Stomach (tissue), 9 donors: ENCODE measurements around the gene IGSF6. TPM values are rescaled to one million over a fixed set of nuclear protein-coding genes. Genes with fewer than 3 reads are reported as not detected.
A peak's percentile ranks its signal among the peaks of the same experiment; 100 is the strongest.

Experiments
- DNase-seq, 2 donors: peaks; one replicate each; pipeline versions ENCODE4 v3.0.0 to v3.0.0-alpha.2; 2013 to 2019
- H3K27ac ChIP-seq, 5 donors: fragments of 200-600 bp in 4 of 5; sonication (generic) in 4 of 5; one replicate each; pipeline ENCODE4 v1.5.1; 2013 to 2019; ENCODE audit warnings: mild to moderate bottlenecking in 1 of 5, moderate library complexity in 1 of 5
- H3K27me3 ChIP-seq, 3 donors: fragments of 200-600 bp; sonication (generic); one replicate each; pipeline ENCODE4 v1.5.1; 2017 to 2019; ENCODE audit warnings: mixed run types in 1 of 3
- H3K36me3 ChIP-seq, 4 donors: fragments of 200-600 bp; sonication (generic); 1 replicate in 3 of 4; 2 replicates in 1 of 4; pipeline ENCODE4 v1.5.1; 2016 to 2019
- H3K4me1 ChIP-seq, 4 donors: fragments of 200-600 bp; sonication (generic); one replicate each; pipeline ENCODE4 v1.5.1; 2016 to 2019
- H3K4me3 ChIP-seq, 4 donors: fragments of 200-600 bp; sonication (generic) in 3 of 4; one replicate each; pipeline ENCODE4 v1.5.1; 2016 to 2019; ENCODE audit warnings: mild to moderate bottlenecking in 1 of 4
- H3K9me3 ChIP-seq, 4 donors: fragments of 200-600 bp; sonication (generic); one replicate each; pipeline ENCODE4 v1.5.1; 2016 to 2019
- EP300 ChIP-seq: sonication (generic); formaldehyde crosslinking; IDR thresholded peaks from one replicate; pipeline ENCODE4 v1.6.1; 2017; ENCODE audit warnings: antibody characterized with exemption
- POLR2A ChIP-seq, 4 donors: fragments of 450-650 bp; IDR thresholded peaks; one replicate each; pipeline ENCODE4 v1.6.1; 2016; ENCODE audit warnings: antibody characterized with exemption in 4 of 4, control low read depth in 2 of 4, mild to moderate bottlenecking in 1 of 4, moderate library complexity in 1 of 4
- POLR2AphosphoS5 ChIP-seq, 3 donors: sonication (generic); formaldehyde crosslinking; IDR thresholded peaks; one replicate each; pipeline ENCODE4 v1.6.1; 2016; ENCODE audit warnings: antibody characterized with exemption in 3 of 3
- WGBS, 5 donors: extraction: QIAGEN DNeasy Blood & Tissue Kit in 3 of 5; methylation state at CpG; one replicate each; pipeline versions ENCODE4 v1.1.5 to v1.1.7; 2013 to 2018; 5-methylcytosine and 5-hydroxymethylcytosine counted together
- intact Hi-C: fragments of 100-400 bp; cut with DNase I; formaldehyde crosslinking; loops from one replicate; pipeline ENCODE4 v1.15.1; 2023; ENCODE audit warnings: low total_unique reads
- polyA plus RNA-seq, 3 donors: library from polyadenylated mRNA; stranded (reverse); fragments of 200-250 nt; gene quantifications; one replicate each; pipeline ENCODE4 v1.2.3, GENCODE V29; 2013
- total RNA-seq, 5 donors: library from RNA; depleted of rRNA; stranded (reverse); fragments of >200 nt; gene quantifications; one replicate each; pipeline versions ENCODE4 v1.1.0 to v1.2.3, GENCODE V29; 2014 to 2016
- TF ChIP-seq, protein P1 (sequence below), 7 experiments: fragments of 450-650 bp in 4 of 7; fragments of 200-600 bp in 3 of 7; sonication (generic) in 3 of 7; IDR thresholded peaks; one replicate each; pipeline ENCODE4 v1.5.1; 2016 to 2019; ENCODE audit warnings: antibody characterized with exemption in 7 of 7, control low read depth in 2 of 7, mild to moderate bottlenecking in 1 of 7
- donor health status: healthy with polysubstance abuse.
- donor health status: Bipolar disorder and iron deficiency.
- donor health status: healthy.

Gene IGSF6
- total and polyA plus RNA-seq, 8 donors, result 0.73 to 4.1 (median 1.8) TPM; not detected in 3

DNA sequence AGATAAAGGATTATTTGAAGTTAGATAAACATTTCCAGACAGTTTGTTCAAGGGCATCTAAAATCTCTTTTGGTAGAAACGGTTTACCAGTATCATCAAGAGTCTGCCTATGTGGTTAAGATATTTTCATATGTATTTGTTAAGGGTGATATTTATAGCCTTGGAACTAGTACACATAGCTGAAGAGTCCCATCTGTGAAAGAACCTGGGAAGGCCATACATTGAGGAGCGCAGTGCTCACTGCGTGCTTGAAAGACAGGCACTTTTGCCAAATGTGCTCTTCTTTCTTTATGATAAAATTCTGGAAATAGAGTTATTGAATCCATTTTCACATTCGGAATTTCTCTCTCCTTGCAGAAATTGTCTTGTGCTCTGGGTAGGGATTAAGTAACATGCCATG, 7.7 kb downstream of the IGSF6 start:
- peak overlapping the region in 3 of 5 donors; percentile 65 to 74 (median 66) for H3K27ac ChIP-seq
- TF ChIP-seq POLR2A (IDR thresholded peaks at IDR 0.05), result no peak
- TF ChIP-seq, protein P1, sequence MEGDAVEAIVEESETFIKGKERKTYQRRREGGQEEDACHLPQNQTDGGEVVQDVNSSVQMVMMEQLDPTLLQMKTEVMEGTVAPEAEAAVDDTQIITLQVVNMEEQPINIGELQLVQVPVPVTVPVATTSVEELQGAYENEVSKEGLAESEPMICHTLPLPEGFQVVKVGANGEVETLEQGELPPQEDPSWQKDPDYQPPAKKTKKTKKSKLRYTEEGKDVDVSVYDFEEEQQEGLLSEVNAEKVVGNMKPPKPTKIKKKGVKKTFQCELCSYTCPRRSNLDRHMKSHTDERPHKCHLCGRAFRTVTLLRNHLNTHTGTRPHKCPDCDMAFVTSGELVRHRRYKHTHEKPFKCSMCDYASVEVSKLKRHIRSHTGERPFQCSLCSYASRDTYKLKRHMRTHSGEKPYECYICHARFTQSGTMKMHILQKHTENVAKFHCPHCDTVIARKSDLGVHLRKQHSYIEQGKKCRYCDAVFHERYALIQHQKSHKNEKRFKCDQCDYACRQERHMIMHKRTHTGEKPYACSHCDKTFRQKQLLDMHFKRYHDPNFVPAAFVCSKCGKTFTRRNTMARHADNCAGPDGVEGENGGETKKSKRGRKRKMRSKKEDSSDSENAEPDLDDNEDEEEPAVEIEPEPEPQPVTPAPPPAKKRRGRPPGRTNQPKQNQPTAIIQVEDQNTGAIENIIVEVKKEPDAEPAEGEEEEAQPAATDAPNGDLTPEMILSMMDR (IDR thresholded peaks at IDR 0.05), result no peak
- no peak for TF ChIP-seq EP300
- no peak for TF ChIP-seq POLR2AphosphoS5 (IDR thresholded peaks at IDR 0.05)
- peak overlapping the region in 1 of 4 donors; percentile 28 for H3K4me3 ChIP-seq
- WGBS, 5 donors, result 76 to 88% (median 82%) methylated on average over 4 of the region's 4 CpGs
- no peaks in the 10 kb centered on the region for H3K9me3 ChIP-seq
- intact Hi-C loops, result no loop called here
- peaks cover 3 to 10% (median 6%) of the 10 kb centered on the region in 4 donors for H3K36me3 ChIP-seq
- DNase-seq, result no peak
- H3K4me1 ChIP-seq, result peaks cover 10 to 81% (median 37%) of the 10 kb centered on the region in 4 donors
- H3K27me3 ChIP-seq, result no peaks in the 10 kb centered on the region

DNA sequence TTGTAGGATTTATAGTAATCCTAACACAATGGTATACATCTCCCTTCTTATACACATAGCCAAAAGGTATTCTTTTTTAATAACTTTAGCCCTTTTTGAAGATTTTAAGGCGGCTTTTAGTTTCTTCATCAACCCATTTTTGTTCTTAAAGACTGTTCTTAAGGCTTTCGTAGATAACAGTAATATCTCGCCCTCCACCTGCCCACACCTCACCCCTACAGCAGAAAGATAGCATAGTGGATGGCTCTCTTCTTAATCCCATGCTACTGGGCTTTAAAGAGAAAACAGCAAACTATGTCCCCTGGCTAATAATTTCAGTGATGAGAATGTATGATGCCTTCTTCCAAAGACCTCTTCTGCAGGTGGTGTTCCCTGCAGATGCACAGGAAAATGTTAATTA, 8.6 kb downstream of the IGSF6 start:
- TF ChIP-seq POLR2A (IDR thresholded peaks at IDR 0.05) (no peak), POLR2AphosphoS5 (IDR thresholded peaks at IDR 0.05) (no peak), EP300 (no peak)
- TF ChIP-seq, protein P1 (IDR thresholded peaks at IDR 0.05), result no peak
- DNase-seq, result no peak
- 93 to 98% (median 97%) methylated on average over 3 of the region's 3 CpGs for WGBS, 5 donors
- Histone ChIP-seq H3K4me1 (peaks cover 10 to 81% (median 40%) of the 10 kb centered on the region in 4 donors), H3K9me3 (no peaks in the 10 kb centered on the region), H3K27ac (no peak overlapping the region), H3K27me3 (no peaks in the 10 kb centered on the region), H3K4me3 (no peak overlapping the region), H3K36me3 (peaks cover 0 to 10% (median 2%) of the 10 kb centered on the region in 4 donors)
- intact Hi-C loops, result no loop called here

DNA sequence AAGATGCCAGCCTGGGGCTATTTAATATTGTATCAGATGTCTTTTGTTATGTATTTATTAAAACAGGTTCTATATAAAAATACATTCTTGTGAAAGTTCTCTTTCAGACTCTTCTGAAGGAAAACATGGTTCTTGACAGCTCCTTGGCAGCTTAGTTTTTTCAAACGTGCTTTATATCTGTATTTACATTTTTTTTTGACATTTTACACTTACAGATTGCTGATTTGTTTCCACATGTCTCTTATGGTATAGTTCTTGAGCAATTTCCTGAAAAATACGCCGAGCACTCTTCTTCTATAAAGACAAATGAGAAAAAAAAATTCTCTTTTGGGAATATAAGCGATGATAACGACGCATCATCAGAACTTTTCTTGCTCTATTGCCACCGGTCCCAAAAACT, 9.5 kb downstream of the IGSF6 start:
- TF ChIP-seq POLR2AphosphoS5 (IDR thresholded peaks at IDR 0.05) (no peak), EP300 (no peak), POLR2A (IDR thresholded peaks at IDR 0.05) (no peak)
- TF ChIP-seq, protein P1 (IDR thresholded peaks at IDR 0.05), result no peak
- Histone ChIP-seq H3K27ac (no peak overlapping the region), H3K9me3 (no peaks in the 10 kb centered on the region), H3K27me3 (no peaks in the 10 kb centered on the region), H3K4me3 (no peak overlapping the region), H3K4me1 (peaks cover 10 to 80% (median 42%) of the 10 kb centered on the region in 4 donors), H3K36me3 (peaks cover 0 to 10% (median 2%) of the 10 kb centered on the region in 4 donors)
- 61 to 81% (median 76%) methylated on average over 7 of the region's 7 CpGs for WGBS, 5 donors
- no peak for DNase-seq
- intact Hi-C loops, result no loop called here

DNA sequence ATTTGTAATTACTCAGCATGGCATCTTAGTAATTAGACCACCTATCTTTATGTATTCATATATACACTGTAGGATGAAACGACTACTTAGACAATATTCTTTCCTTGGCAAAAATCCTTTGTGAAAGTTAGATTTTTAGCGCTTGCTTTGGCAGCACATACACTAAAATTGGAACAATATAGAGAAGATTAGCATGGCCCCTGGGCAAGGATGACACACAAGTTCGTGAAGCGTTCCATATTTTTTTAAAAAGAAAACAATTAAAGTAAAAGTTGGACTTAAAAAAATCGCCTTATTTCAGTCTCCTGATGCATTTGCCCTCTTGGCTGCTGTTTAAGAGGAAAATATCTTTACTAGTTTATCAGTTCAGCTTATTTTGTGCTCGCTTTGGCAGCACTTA, 10.5 kb downstream of the IGSF6 start:
- Histone ChIP-seq H3K36me3 (peaks cover 3 to 10% (median 6%) of the 10 kb centered on the region in 4 donors), H3K9me3 (no peaks in the 10 kb centered on the region), H3K27ac (no peak overlapping the region), H3K4me3 (no peak overlapping the region), H3K27me3 (no peaks in the 10 kb centered on the region), H3K4me1 (peaks cover 10 to 77% (median 38%) of the 10 kb centered on the region in 4 donors)
- WGBS, 5 donors, result 67 to 76% (median 72%) methylated on average over 6 of the region's 6 CpGs
- DNase-seq, result no peak
- intact Hi-C loops, result no loop called here
- TF ChIP-seq, protein P1 (IDR thresholded peaks at IDR 0.05), result no peak
- TF ChIP-seq EP300, result no peak
- no peak for TF ChIP-seq POLR2AphosphoS5 (IDR thresholded peaks at IDR 0.05)
- TF ChIP-seq POLR2A (IDR thresholded peaks at IDR 0.05), result no peak
